ENCODE data around the gene POU6F2. TPM values are rescaled to one million over a fixed set of nuclear protein-coding genes. Genes with fewer than 3 reads are reported as not detected.

POU6F2 gene
- total RNA-seq, 1 experiment from 2014 or later = 3.9 TPM

GRCh38 chr7:39399458-39399857 is 421.7 kb downstream of the POU6F2 start:
- H3K27me3 Mint-ChIP-seq (ENCODE audit: insufficient read depth, unreplicated experiment) = peaks cover 24% of the 10 kb centered on the region
- H3K9me3 ChIP-seq = no peaks in the 10 kb centered on the region
- H3K9me3 Mint-ChIP-seq (ENCODE audit: unreplicated experiment) = no peaks in the 10 kb centered on the region
- no peak overlapping the region for H3K4me3 ChIP-seq (ENCODE audit: low read depth, low read length)
- intact Hi-C loops (cut with micrococcal nuclease; ENCODE audit: unreplicated experiment) = no loop called here
- no TSS peak for BruUV-seq (replicated peaks)
- no peaks in the 10 kb centered on the region for H3K36me3 Mint-ChIP-seq (ENCODE audit: insufficient read depth, unreplicated experiment)
- no peaks in the 10 kb centered on the region for H3K27me3 ChIP-seq (replicated peaks; ENCODE audit: control insufficient read depth, insufficient read depth, low read length)
- DNase-seq = no peak
- POLR2A ChIA-PET = no interaction called here
- CTCF ChIA-PET = no interaction called here
- no peaks in the 10 kb centered on the region for H3K4me1 Mint-ChIP-seq (ENCODE audit: low read depth, unreplicated experiment)
- no peaks in the 10 kb centered on the region for H3K4me1 ChIP-seq
- H3K36me3 ChIP-seq (ENCODE audit: control insufficient read depth, insufficient read depth, low read length) = no peaks in the 10 kb centered on the region
- no peak overlapping the region for H3K4me3 Mint-ChIP-seq (ENCODE audit: unreplicated experiment)
- TF ChIP-seq CTCF (IDR thresholded peaks at IDR 0.05; ENCODE audit: insufficient read depth in 1 of 2, low read depth in 1 of 2, low read length in 1 of 2, severe bottlenecking in 1 of 2, unreplicated experiment in 1 of 2) = no peak
- H3K27ac Mint-ChIP-seq (ENCODE audit: unreplicated experiment) = no peak overlapping the region

DNA sequence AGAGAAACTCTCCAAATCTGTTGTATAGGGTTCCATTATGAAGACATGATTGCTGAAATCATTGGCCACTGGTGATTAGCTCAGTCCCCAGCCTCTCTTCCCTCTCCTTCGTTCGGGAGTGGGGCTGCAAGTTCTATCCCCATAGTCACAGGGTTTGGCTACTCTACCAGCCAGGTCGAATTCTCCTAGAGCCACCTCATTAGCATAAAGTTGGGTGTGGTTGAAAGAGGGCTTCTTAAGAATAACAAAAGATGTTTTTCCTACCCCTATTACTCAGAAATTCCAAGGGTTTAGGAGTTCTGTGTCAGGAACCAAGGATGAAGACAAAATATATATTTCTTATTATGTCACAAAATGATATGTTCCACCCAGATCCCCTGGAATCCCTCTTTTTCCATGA is 422.3 kb downstream of the POU6F2 start:
- BruUV-seq (replicated peaks) = no TSS peak
- Mint-ChIP-seq H3K27me3 (ENCODE audit: insufficient read depth, unreplicated experiment) (peaks cover 19% of the 10 kb centered on the region), H3K4me1 (ENCODE audit: low read depth, unreplicated experiment) (no peaks in the 10 kb centered on the region), H3K4me3 (ENCODE audit: unreplicated experiment) (no peak overlapping the region), H3K36me3 (ENCODE audit: insufficient read depth, unreplicated experiment) (no peaks in the 10 kb centered on the region), H3K27ac (ENCODE audit: unreplicated experiment) (no peak overlapping the region), H3K9me3 (ENCODE audit: unreplicated experiment) (no peaks in the 10 kb centered on the region)
- Histone ChIP-seq H3K4me1 (no peaks in the 10 kb centered on the region), H3K36me3 (ENCODE audit: control insufficient read depth, insufficient read depth, low read length) (no peaks in the 10 kb centered on the region), H3K9me3 (no peaks in the 10 kb centered on the region), H3K27me3 (replicated peaks; ENCODE audit: control insufficient read depth, insufficient read depth, low read length) (no peaks in the 10 kb centered on the region), H3K4me3 (ENCODE audit: low read depth, low read length) (no peak overlapping the region)
- TF ChIP-seq CTCF (IDR thresholded peaks at IDR 0.05; ENCODE audit: insufficient read depth in 1 of 2, low read depth in 1 of 2, low read length in 1 of 2, severe bottlenecking in 1 of 2, unreplicated experiment in 1 of 2) = no peak
- no peak for DNase-seq
- ChIA-PET CTCF (no interaction called here), POLR2A (no interaction called here)
- intact Hi-C loops (cut with micrococcal nuclease; ENCODE audit: unreplicated experiment) = no loop called here

- no peak overlapping the region for H3K4me3 Mint-ChIP-seq (ENCODE audit: unreplicated experiment)
- intact Hi-C loops (cut with micrococcal nuclease; ENCODE audit: unreplicated experiment) = no loop called here
- no peak for TF ChIP-seq CTCF (IDR thresholded peaks at IDR 0.05; ENCODE audit: insufficient read depth in 1 of 2, low read depth in 1 of 2, low read length in 1 of 2, severe bottlenecking in 1 of 2, unreplicated experiment in 1 of 2)
- Histone ChIP-seq H3K36me3 (ENCODE audit: control insufficient read depth, insufficient read depth, low read length) (no peaks in the 10 kb centered on the region), H3K27me3 (replicated peaks; ENCODE audit: control insufficient read depth, insufficient read depth, low read length) (no peaks in the 10 kb centered on the region), H3K9me3 (no peaks in the 10 kb centered on the region), H3K4me3 (ENCODE audit: low read depth, low read length) (no peak overlapping the region), H3K4me1 (no peaks in the 10 kb centered on the region)
- H3K27me3 Mint-ChIP-seq (ENCODE audit: insufficient read depth, unreplicated experiment) = peaks cover 13% of the 10 kb centered on the region
- DNase-seq = no peak
- ChIA-PET CTCF (no interaction called here), POLR2A (no interaction called here)
- H3K36me3 Mint-ChIP-seq (ENCODE audit: insufficient read depth, unreplicated experiment) = no peaks in the 10 kb centered on the region
- H3K4me1 Mint-ChIP-seq (ENCODE audit: low read depth, unreplicated experiment) = peaks cover under 1% of the 10 kb centered on the region
- no TSS peak for BruUV-seq (replicated peaks)
- no peaks in the 10 kb centered on the region for H3K9me3 Mint-ChIP-seq (ENCODE audit: unreplicated experiment)
- no peak overlapping the region for H3K27ac Mint-ChIP-seq (ENCODE audit: unreplicated experiment)
These were observed 423.1 kb downstream of the POU6F2 start for GRCh38 chr7:39400836-39401235.

All from Caco-2 (cell line).